ENCODE results near the gene MARCKSL1. TPM values are rescaled to one million over a fixed set of nuclear protein-coding genes. Genes with fewer than 3 reads are reported as not detected.

Gene MARCKSL1
- total and polyA plus RNA-seq, 2 of the 13 experiments (the other 11 are each of a cell fraction or from before 2014, with no cell fraction given) = 81.9 to 155 TPM

DNA sequence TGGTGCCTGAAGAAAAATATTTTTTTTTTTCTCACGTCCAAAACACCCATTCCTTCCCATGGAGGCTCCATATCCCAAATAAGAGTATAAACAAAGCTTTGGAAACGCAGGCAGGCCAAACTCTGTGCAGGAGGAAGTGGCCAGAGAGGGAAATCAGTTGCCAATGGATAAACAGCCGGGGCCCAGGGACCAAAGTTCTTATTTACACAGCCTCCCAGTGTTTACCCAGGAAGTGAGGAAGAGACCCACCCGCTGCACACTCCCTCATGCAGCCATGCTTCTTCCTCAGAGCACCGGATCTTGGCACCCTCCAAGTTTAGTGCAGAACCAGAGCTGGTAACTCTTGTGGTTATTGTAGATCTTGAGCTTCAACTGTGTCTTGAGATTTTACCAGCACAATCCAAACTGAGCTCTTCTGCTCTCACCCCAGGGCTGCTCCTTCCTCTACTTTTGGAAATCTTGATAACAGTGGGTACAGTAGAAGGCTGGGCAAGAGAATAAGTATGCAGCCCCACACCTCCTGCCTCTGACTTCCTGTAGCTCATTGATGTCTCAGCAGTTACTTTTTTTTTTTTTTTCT lies 14.2 kb downstream of the MARCKSL1 start (continued):
- TF ChIP-seq, protein P1, sequence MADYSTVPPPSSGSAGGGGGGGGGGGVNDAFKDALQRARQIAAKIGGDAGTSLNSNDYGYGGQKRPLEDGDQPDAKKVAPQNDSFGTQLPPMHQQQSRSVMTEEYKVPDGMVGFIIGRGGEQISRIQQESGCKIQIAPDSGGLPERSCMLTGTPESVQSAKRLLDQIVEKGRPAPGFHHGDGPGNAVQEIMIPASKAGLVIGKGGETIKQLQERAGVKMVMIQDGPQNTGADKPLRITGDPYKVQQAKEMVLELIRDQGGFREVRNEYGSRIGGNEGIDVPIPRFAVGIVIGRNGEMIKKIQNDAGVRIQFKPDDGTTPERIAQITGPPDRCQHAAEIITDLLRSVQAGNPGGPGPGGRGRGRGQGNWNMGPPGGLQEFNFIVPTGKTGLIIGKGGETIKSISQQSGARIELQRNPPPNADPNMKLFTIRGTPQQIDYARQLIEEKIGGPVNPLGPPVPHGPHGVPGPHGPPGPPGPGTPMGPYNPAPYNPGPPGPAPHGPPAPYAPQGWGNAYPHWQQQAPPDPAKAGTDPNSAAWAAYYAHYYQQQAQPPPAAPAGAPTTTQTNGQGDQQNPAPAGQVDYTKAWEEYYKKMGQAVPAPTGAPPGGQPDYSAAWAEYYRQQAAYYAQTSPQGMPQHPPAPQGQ (CRISPR knock-in tag; IDR thresholded peaks at IDR 0.05; ENCODE audit: borderline replicate concordance) = no peak
- TF ChIP-seq TMF1 (CRISPR knock-in tag; IDR thresholded peaks at IDR 0.05; ENCODE audit: low read depth) = no peak
- no peak for TF ChIP-seq TEAD2 (CRISPR knock-in tag; IDR thresholded peaks at IDR 0.05)
- TF ChIP-seq TIGD3 (CRISPR knock-in tag; IDR thresholded peaks at IDR 0.05; ENCODE audit: borderline replicate concordance) = no peak
- TF ChIP-seq ZNF207 (IDR thresholded peaks at IDR 0.05; ENCODE audit: borderline replicate concordance) = no peak
- TF ChIP-seq, protein P2, sequence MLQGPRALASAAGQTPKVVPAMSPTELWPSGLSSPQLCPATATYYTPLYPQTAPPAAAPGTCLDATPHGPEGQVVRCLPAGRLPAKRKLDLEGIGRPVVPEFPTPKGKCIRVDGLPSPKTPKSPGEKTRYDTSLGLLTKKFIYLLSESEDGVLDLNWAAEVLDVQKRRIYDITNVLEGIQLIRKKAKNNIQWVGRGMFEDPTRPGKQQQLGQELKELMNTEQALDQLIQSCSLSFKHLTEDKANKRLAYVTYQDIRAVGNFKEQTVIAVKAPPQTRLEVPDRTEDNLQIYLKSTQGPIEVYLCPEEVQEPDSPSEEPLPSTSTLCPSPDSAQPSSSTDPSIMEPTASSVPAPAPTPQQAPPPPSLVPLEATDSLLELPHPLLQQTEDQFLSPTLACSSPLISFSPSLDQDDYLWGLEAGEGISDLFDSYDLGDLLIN (CRISPR knock-in tag; IDR thresholded peaks at IDR 0.05; ENCODE audit: borderline replicate concordance) = no peak
- TF ChIP-seq THAP8 (CRISPR knock-in tag; IDR thresholded peaks at IDR 0.05; ENCODE audit: borderline replicate concordance) = no peak
- no peak; the same call in 1 of the 2 replicates for TF ChIP-seq IRF2 (CRISPR knock-in tag; IDR thresholded peaks at IDR 0.05)
- TF ChIP-seq ZBTB26 (CRISPR knock-in tag; IDR thresholded peaks at IDR 0.05; ENCODE audit: borderline replicate concordance) = peak; percentile 38; the same call in 1 of the 2 replicates
- TF ChIP-seq SAFB2 (CRISPR knock-in tag; IDR thresholded peaks at IDR 0.05; ENCODE audit: borderline replicate concordance, low read depth) = no peak; the same call in 1 of the 2 replicates
- TF ChIP-seq, protein P3, sequence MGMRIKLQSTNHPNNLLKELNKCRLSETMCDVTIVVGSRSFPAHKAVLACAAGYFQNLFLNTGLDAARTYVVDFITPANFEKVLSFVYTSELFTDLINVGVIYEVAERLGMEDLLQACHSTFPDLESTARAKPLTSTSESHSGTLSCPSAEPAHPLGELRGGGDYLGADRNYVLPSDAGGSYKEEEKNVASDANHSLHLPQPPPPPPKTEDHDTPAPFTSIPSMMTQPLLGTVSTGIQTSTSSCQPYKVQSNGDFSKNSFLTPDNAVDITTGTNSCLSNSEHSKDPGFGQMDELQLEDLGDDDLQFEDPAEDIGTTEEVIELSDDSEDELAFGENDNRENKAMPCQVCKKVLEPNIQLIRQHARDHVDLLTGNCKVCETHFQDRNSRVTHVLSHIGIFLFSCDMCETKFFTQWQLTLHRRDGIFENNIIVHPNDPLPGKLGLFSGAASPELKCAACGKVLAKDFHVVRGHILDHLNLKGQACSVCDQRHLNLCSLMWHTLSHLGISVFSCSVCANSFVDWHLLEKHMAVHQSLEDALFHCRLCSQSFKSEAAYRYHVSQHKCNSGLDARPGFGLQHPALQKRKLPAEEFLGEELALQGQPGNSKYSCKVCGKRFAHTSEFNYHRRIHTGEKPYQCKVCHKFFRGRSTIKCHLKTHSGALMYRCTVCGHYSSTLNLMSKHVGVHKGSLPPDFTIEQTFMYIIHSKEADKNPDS (CRISPR knock-in tag; IDR thresholded peaks at IDR 0.05) = no peak
- no peak for TF ChIP-seq ZFYVE20 (CRISPR knock-in tag; IDR thresholded peaks at IDR 0.05; ENCODE audit: borderline replicate concordance, low read depth)
- no peak for TF ChIP-seq ARHGAP35 (CRISPR knock-in tag; IDR thresholded peaks at IDR 0.05; ENCODE audit: borderline replicate concordance)
- TF ChIP-seq STAT5B (CRISPR knock-in tag; IDR thresholded peaks at IDR 0.05) = 0 out of 2 replicates have a peak, but pooled peaks have one; percentile 62
- TF ChIP-seq DMAP1 (CRISPR knock-in tag; IDR thresholded peaks at IDR 0.05) = peak; percentile 66; the same call in 1 of the 2 replicates
- no peak for TF ChIP-seq CREB1 (IDR thresholded peaks at IDR 0.05)
- peak; percentile 85 for TF ChIP-seq CREB1 (CRISPR knock-in tag; IDR thresholded peaks at IDR 0.05)
- no peak for TF ChIP-seq ZNF577 (CRISPR knock-in tag; IDR thresholded peaks at IDR 0.05; ENCODE audit: borderline replicate concordance, low read depth)
- no peak for TF ChIP-seq SOX6 (IDR thresholded peaks at IDR 0.05)
- TF ChIP-seq SOX6 (CRISPR knock-in tag; IDR thresholded peaks at IDR 0.05) = peak; percentile 82
- peak; percentile 99 for TF ChIP-seq ETV5 (CRISPR knock-in tag; IDR thresholded peaks at IDR 0.05; ENCODE audit: borderline replicate concordance)

All from HepG2 (cell line).